Caco-2 (cell line): Measurements from ENCODE around the gene KLK11. TPM values are rescaled to one million over a fixed set of nuclear protein-coding genes. Genes with fewer than 3 reads are reported as not detected.

Experiments
- BruUV-seq: library from RNA; stranded (reverse); fragments of 400-500 nt; replicated peaks from 2 replicates; lab custom pipeline; 2021; lab: Mats Ljungman, UMichigan
- CTCF ChIA-PET: fragments of 300-600 bp; sonication (Branson Sonifier 250); formaldehyde crosslinking; loops from one replicate; lab custom pipeline; 2022; ENCODE audit warnings: antibody characterized with exemption; lab: Charles Lee
- POLR2A ChIA-PET: fragments of 300-600 bp; sonication (Branson Sonifier 250); formaldehyde crosslinking; loops from one replicate; lab custom pipeline; 2022; ENCODE audit warnings: antibody characterized with exemption; lab: Charles Lee
- DNase-seq, 2 experiments: peaks; one replicate each; pipeline versions ENCODE4 v3.0.0 to v3.0.0-alpha.2; 2020 to 2022
- H3K27me3 ChIP-seq: replicated peaks from 2 replicates; pipeline ENCODE4 v1.6.0; 2011; ENCODE audit warnings: low read length; ENCODE audit not compliant: control insufficient read depth, insufficient read depth
- H3K36me3 ChIP-seq: 2 replicates; pipeline ENCODE4 v1.5.1; 2011; ENCODE audit warnings: low read length; ENCODE audit not compliant: control insufficient read depth, insufficient read depth
- H3K4me1 ChIP-seq: fragments of 250-450 bp; sonication (Bioruptor Pico); 2 replicates; pipeline ENCODE4 v1.5.1; 2020; ENCODE audit warnings: mild to moderate bottlenecking
- H3K4me3 ChIP-seq: 2 replicates; pipeline ENCODE4 v1.5.1; 2011; ENCODE audit warnings: low read depth, mild to moderate bottlenecking, control low read depth, low read length
- H3K9me3 ChIP-seq: fragments of 250-450 bp; sonication (Bioruptor Pico); 2 replicates; pipeline ENCODE4 v1.5.1; 2020; ENCODE audit warnings: mild to moderate bottlenecking, moderate library complexity
- H3K27ac Mint-ChIP-seq: one replicate; pipeline ENCODE4 v1.8.0; 2022; ENCODE audit warnings: mixed read lengths; ENCODE audit not compliant: unreplicated experiment
- H3K27me3 Mint-ChIP-seq: one replicate; pipeline ENCODE4 v1.8.0; 2022; ENCODE audit warnings: mixed read lengths; ENCODE audit not compliant: insufficient read depth, unreplicated experiment
- H3K36me3 Mint-ChIP-seq: one replicate; pipeline ENCODE4 v1.8.0; 2022; ENCODE audit warnings: mild to moderate bottlenecking, mixed read lengths; ENCODE audit not compliant: insufficient read depth, unreplicated experiment
- H3K4me1 Mint-ChIP-seq: one replicate; pipeline ENCODE4 v1.8.0; 2022; ENCODE audit warnings: low read depth, mixed read lengths; ENCODE audit not compliant: unreplicated experiment
- H3K4me3 Mint-ChIP-seq: one replicate; pipeline ENCODE4 v1.8.0; 2022; ENCODE audit warnings: mild to moderate bottlenecking, moderate library complexity, mixed read lengths; ENCODE audit not compliant: unreplicated experiment
- H3K9me3 Mint-ChIP-seq: one replicate; pipeline ENCODE4 v1.8.0; 2022; ENCODE audit warnings: mixed read lengths; ENCODE audit not compliant: unreplicated experiment
- CTCF ChIP-seq, 2 experiments: fragments of 200-600 bp in 1 of 2; IDR thresholded peaks; 1 replicate in 1 of 2; 2 replicates in 1 of 2; pipeline versions ENCODE4 v1.5.1 to v1.8.0; 2011 to 2022; ENCODE audit warnings: antibody characterized with exemption in 1 of 2, control low read depth in 1 of 2, inconsistent platforms in 1 of 2, low read depth in 1 of 2, low read length in 1 of 2, mild to moderate bottlenecking in 1 of 2, moderate library complexity in 1 of 2; ENCODE audit not compliant: insufficient read depth in 1 of 2, severe bottlenecking in 1 of 2, unreplicated experiment in 1 of 2
- intact Hi-C: fragments of 100-400 bp; cut with micrococcal nuclease; formaldehyde crosslinking; loops from one replicate; pipeline ENCODE4 v1.10.0; 2022; ENCODE audit not compliant: unreplicated experiment
- total RNA-seq: library from RNA; stranded (reverse); gene quantifications from 2 replicates; pipeline ENCODE4 v1.2.3, GENCODE V29; 2022

The KLK11 gene
- total RNA-seq, 1 experiment from 2014 or later = not detected

GRCh38 chr19:50975766-50976165 lies 50.6 kb downstream of the KLK11 start:
- H3K9me3 Mint-ChIP-seq = no peaks in the 10 kb centered on the region
- intact Hi-C loops = no loop called here
- Histone ChIP-seq H3K36me3 (no peaks in the 10 kb centered on the region), H3K4me1 (peaks cover 14% of the 10 kb centered on the region; the same call in 1 of the 2 replicates), H3K4me3 (no peak overlapping the region), H3K9me3 (no peaks in the 10 kb centered on the region), H3K27me3 (no peaks in the 10 kb centered on the region)
- H3K36me3 Mint-ChIP-seq = peaks cover 5% of the 10 kb centered on the region
- ChIA-PET POLR2A (no interaction called here), CTCF (no interaction called here)
- H3K27me3 Mint-ChIP-seq = peaks cover 2% of the 10 kb centered on the region
- H3K4me3 Mint-ChIP-seq = peak overlapping the region; percentile 18
- BruUV-seq = no TSS peak
- DNase-seq = peak; percentile 60 to 86
- H3K4me1 Mint-ChIP-seq = peaks cover 7% of the 10 kb centered on the region
- H3K27ac Mint-ChIP-seq = peak overlapping the region; percentile 11
- TF ChIP-seq CTCF (IDR thresholded peaks at IDR 0.05; ENCODE audit: insufficient read depth in 1 of 2, low read depth in 1 of 2, low read length in 1 of 2, severe bottlenecking in 1 of 2, unreplicated experiment in 1 of 2) = no peak

GRCh38 chr19:50974702-50975556 lies 51.5 kb downstream of the KLK11 start:
- H3K4me3 Mint-ChIP-seq = no peak overlapping the region
- H3K4me1 ChIP-seq = peaks cover 14% of the 10 kb centered on the region; the same call in 1 of the 2 replicates
- H3K27me3 Mint-ChIP-seq = no peaks in the 10 kb centered on the region
- H3K4me1 Mint-ChIP-seq = peaks cover 7% of the 10 kb centered on the region
- DNase-seq = no peak
- H3K36me3 ChIP-seq = no peaks in the 10 kb centered on the region
- no peaks in the 10 kb centered on the region for H3K9me3 ChIP-seq
- no peaks in the 10 kb centered on the region for H3K9me3 Mint-ChIP-seq
- intact Hi-C loops = no loop called here
- no TSS peak for BruUV-seq
- no peaks in the 10 kb centered on the region for H3K27me3 ChIP-seq
- ChIA-PET CTCF (no interaction called here), POLR2A (no interaction called here)
- H3K36me3 Mint-ChIP-seq = peaks cover 5% of the 10 kb centered on the region
- no peak for TF ChIP-seq CTCF (IDR thresholded peaks at IDR 0.05; ENCODE audit: insufficient read depth in 1 of 2, low read depth in 1 of 2, low read length in 1 of 2, severe bottlenecking in 1 of 2, unreplicated experiment in 1 of 2)
- no peak overlapping the region for H3K4me3 ChIP-seq
- H3K27ac Mint-ChIP-seq = no peak overlapping the region

- ChIA-PET CTCF (no interaction called here), POLR2A (no interaction called here)
- H3K9me3 Mint-ChIP-seq = no peaks in the 10 kb centered on the region
- H3K9me3 ChIP-seq = no peaks in the 10 kb centered on the region
- no peak for TF ChIP-seq CTCF (IDR thresholded peaks at IDR 0.05; ENCODE audit: insufficient read depth in 1 of 2, low read depth in 1 of 2, low read length in 1 of 2, severe bottlenecking in 1 of 2, unreplicated experiment in 1 of 2)
- peaks cover 23% of the 10 kb centered on the region for H3K4me1 ChIP-seq
- H3K4me3 ChIP-seq = no peak overlapping the region
- BruUV-seq = no TSS peak
- H3K4me1 Mint-ChIP-seq = peaks cover 7% of the 10 kb centered on the region
- intact Hi-C loops = no loop called here
- no peak overlapping the region for H3K27ac Mint-ChIP-seq
- H3K27me3 ChIP-seq = no peaks in the 10 kb centered on the region
- H3K27me3 Mint-ChIP-seq = no peaks in the 10 kb centered on the region
- H3K4me3 Mint-ChIP-seq = no peak overlapping the region
- H3K36me3 Mint-ChIP-seq = peaks cover 5% of the 10 kb centered on the region
- no peak for DNase-seq
- H3K36me3 ChIP-seq = no peaks in the 10 kb centered on the region
Measured at GRCh38 chr19:50972795-50973376, 53.5 kb downstream of the KLK11 start.

Other genes with a start within 250 kb of the KLK11 start
- not detected in 2 replicates for gene ACP4, start 236.2 kb downstream of the KLK11 start, total RNA-seq
- 0.73 and 1.1 TPM in 2 replicates for gene KLK1, start 202.8 kb downstream of the KLK11 start, total RNA-seq
- not detected in 2 replicates for gene KLK15, start 193.0 kb downstream of the KLK11 start, total RNA-seq
- not detected in 2 replicates for gene KLK3, start 171.7 kb downstream of the KLK11 start, total RNA-seq
- not detected in 2 replicates for gene KLK2, start 153.2 kb downstream of the KLK11 start, total RNA-seq
- not detected in 2 replicates for gene KLK4, start 115.2 kb downstream of the KLK11 start, total RNA-seq
- not detected in 2 replicates for gene KLK5, start 73.6 kb downstream of the KLK11 start, total RNA-seq
- 1.3 and 1.5 TPM in 2 replicates for gene KLK6, start 57.0 kb downstream of the KLK11 start, total RNA-seq
- gene KLK7, start 42.7 kb downstream of the KLK11 start, total RNA-seq = not detected in 2 replicates
- gene KLK8, start 25.0 kb downstream of the KLK11 start, total RNA-seq = 1.7 TPM in 1 of 2 replicates, not detected in the other
- not detected in 2 replicates for gene KLK10, start 6.9 kb downstream of the KLK11 start, total RNA-seq
- not detected in 2 replicates for gene KLK12, start 8.4 kb upstream of the KLK11 start, total RNA-seq
- gene KLK13, start 38.5 kb upstream of the KLK11 start, total RNA-seq = not detected in 2 replicates
- not detected in 2 replicates for gene KLK14, start 56.3 kb upstream of the KLK11 start, total RNA-seq
- 8.1 and 8.9 TPM in 2 replicates for gene CTU1, start 81.8 kb upstream of the KLK11 start, total RNA-seq
- not detected in 2 replicates for gene SIGLEC9, start 98.3 kb upstream of the KLK11 start, total RNA-seq
- gene SIGLEC7, start 115.7 kb upstream of the KLK11 start, total RNA-seq = not detected in 2 replicates
- not detected in 2 replicates for gene CD33, start 198.5 kb upstream of the KLK11 start, total RNA-seq
- not detected in 2 replicates for gene SIGLECL1, start 224.5 kb upstream of the KLK11 start, total RNA-seq